Breast epithelium (tissue), 3 donors: ENCODE measurements around the gene HTT.

Source experiments
- CTCF ChIP-seq, 3 donors: fragments of 450-650 bp; IDR thresholded peaks; one replicate each; pipeline ENCODE4 v1.5.1; 2016 to 2017; ENCODE audit warnings: antibody characterized with exemption in 3 of 3, mild to moderate bottlenecking in 3 of 3, moderate library complexity in 3 of 3
- POLR2A ChIP-seq: fragments of 450-650 bp; IDR thresholded peaks from one replicate; pipeline ENCODE4 v1.6.1; 2016; ENCODE audit warnings: antibody characterized with exemption, mild to moderate bottlenecking, moderate library complexity
- POLR2AphosphoS5 ChIP-seq, 3 donors: sonication (generic); formaldehyde crosslinking; IDR thresholded peaks; one replicate each; pipeline ENCODE4 v1.6.1; 2017; ENCODE audit warnings: antibody characterized with exemption in 3 of 3

DNA sequence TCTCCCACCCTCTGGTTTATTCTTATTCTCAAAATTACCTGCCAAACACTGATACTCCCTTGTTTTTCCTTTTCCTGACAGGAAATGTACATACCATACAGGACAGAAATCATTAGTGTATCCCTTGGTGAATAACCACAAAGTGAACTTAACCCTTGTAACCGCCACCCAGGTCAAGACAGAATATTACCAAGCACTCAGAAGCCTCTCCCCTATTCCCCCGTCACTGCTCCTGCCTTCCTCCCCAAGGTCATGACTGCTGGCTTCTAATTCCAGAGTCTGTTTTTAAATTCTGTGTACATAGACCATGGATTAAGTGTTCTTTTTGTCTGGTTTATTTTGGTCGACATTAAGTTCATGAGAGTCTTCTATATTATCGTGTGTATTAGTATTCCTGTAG lies 37.7 kb downstream of the HTT start:
- TF ChIP-seq CTCF (IDR thresholded peaks at IDR 0.05) = no peak
- TF ChIP-seq POLR2AphosphoS5 (IDR thresholded peaks at IDR 0.05) = no peak
- TF ChIP-seq POLR2A = no peak
